ENCODE results near the gene LRRC74B.
"Not testable (repeated sequence)": the region's sequence is repeated elsewhere in the genome, so short reads cannot be mapped to it uniquely, and the experiment has no call there.

LRRC74B gene

GRCh38 chr22:21078916-21079315, 33.2 kb downstream of the LRRC74B start:
- no peak for DNase-seq (ENCODE audit: insufficient read length, low spot score)
- TF ChIP-seq POLR2A (IDR thresholded peaks at IDR 0.05; ENCODE audit: low read depth, low read length), result no peak
- no peak for FAIRE-seq

DNA sequence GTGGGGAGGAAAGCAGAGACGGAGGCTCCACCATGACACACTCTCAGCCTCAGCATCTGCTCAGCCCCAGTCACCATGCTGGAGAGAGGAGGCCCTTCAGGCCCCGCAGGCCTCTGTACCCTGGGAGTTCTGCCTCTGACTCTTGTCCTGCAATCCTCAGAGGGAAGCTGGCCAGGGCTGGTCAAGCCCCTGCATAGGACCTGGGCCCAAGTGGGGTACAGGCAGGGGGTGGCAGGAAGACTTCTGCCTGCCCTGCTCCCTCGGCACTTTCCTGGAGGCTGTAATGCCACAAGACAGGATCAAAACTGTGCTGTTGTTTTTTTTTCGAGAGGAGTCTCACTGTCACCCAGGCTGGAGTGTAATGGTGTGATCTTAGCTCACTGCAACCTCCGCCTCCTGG, 33.7 kb downstream of the LRRC74B start:
- no peak for DNase-seq (ENCODE audit: insufficient read length, low spot score)
- TF ChIP-seq POLR2A (IDR thresholded peaks at IDR 0.05; ENCODE audit: low read depth, low read length), result no peak
- FAIRE-seq, result no peak

DNA sequence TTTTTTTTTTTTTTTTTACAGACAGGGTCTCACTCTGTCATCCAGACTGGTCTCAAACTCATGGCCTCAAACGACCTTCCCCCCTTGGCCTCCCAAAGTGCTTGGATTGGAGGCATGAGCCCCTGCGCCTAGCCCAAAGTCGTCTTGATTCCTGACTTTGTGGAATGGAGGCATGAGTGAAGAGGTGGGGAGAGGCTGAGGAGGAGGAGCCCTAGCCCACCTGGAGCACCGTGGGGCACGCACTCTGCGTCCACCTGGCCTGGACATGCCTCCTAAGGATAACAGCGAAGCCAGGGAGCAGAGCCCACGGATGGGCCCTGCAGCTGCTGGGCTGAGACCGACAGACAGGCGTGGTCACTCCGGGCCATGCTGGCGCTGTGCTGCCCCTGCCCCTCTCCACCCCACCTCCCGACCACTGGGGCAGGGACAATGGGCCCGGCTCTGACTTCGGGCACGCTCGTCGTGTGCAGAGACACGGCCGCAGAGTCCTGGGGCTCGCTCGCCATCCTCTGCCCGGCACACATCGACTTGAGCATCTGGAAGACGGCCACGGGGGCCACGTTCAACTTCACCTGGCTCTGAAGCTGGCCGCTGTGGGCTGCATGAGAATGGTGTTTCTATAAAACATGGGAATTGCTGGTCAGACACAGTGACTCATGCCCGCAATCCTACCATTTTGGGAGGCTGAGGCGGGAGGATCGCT, 34.8 kb downstream of the LRRC74B start:
- DNase-seq (ENCODE audit: insufficient read length, low spot score) (no peak), FAIRE-seq (no peak)
- TF ChIP-seq POLR2A (IDR thresholded peaks at IDR 0.05; ENCODE audit: low read depth, low read length), result no peak

DNA sequence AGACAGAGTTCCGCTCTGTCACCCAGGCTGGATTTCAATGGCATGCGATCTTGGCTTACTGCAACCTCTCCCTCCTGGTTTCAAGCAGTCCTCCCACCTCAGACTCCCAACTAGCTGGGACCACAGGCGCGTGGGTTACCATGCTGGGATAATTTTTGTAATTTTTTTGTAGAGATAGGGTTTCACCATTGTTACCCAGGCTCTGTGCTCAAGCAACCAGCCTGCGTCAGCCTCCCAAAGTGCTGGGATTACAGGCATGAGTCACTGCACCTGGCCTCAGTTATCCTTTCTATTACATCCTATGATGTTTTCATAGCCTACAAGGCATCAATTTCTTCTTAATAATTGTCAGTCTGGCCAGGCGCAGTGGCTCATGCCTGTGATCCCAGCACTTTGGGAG, 36.5 kb downstream of the LRRC74B start:
- no peak for TF ChIP-seq POLR2A (IDR thresholded peaks at IDR 0.05; ENCODE audit: low read depth, low read length)
- DNase-seq (ENCODE audit: insufficient read length, low spot score) (no peak), FAIRE-seq (no peak)

GRCh38 chr22:21087119-21087518, 41.4 kb downstream of the LRRC74B start:
- no peak for TF ChIP-seq POLR2A (IDR thresholded peaks at IDR 0.05; ENCODE audit: low read depth, low read length)
- DNase-seq (ENCODE audit: insufficient read length, low spot score) (no peak), FAIRE-seq (no peak)

GRCh38 chr22:21087926-21088325, 42.2 kb downstream of the LRRC74B start:
- DNase-seq (ENCODE audit: insufficient read length, low spot score); FAIRE-seq: not testable (repeated sequence)

GRCh38 chr22:21091220-21091619, 45.5 kb downstream of the LRRC74B start:
- DNase-seq (ENCODE audit: insufficient read length, low spot score); FAIRE-seq: not testable (repeated sequence)

GRCh38 chr22:21092797-21093554, 47.2 kb downstream of the LRRC74B start:
- TF ChIP-seq POLR2A (IDR thresholded peaks at IDR 0.05; ENCODE audit: low read depth, low read length), result no peak
- DNase-seq (ENCODE audit: insufficient read length, low spot score), result no peak
- FAIRE-seq, result no peak

- FAIRE-seq, result not testable (repeated sequence)
These were observed 47.9 kb downstream of the LRRC74B start for GRCh38 chr22:21093555-21094137.

DNA sequence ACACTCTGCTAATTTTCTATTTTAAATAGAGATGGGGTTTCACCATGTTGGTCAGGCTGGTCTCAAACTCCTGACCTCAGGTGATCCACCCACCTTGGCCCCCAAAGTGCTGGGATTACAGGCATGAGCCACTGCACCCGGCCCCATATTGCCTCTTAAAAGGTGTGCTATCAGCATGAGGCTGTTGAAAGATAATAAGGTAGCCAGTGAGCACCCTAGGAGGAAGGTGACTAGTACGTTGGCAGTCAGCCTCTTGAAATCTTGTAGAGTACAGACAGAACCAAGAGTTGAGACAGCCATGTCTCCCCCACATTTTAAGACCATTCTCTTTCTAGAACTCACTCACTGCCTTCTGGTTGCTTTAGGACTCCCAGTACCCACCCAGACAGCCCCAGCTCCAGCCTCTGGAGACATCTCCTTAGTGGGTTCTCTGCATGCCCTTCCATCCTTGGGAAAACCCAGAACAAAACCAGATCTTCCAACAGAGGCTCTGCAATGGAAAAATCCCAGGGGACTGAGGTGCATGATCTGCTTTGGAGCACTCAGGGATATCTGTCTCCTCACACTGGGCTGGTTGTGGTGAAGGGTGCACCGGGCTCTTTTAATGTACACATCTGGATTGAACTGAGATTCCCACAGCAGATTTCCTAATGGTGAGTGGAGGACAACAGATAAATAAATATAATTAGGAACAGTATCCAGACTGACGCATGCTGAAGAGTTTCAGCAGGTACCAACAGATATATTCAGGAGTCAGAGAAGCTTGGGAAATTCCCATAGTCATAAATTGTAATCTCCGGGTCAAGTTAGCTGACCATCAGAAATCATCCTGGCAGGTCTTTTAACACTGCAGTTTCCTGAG, 49.4 kb downstream of the LRRC74B start:
- DNase-seq (ENCODE audit: insufficient read length, low spot score), result no peak
- TF ChIP-seq POLR2A (IDR thresholded peaks at IDR 0.05; ENCODE audit: low read depth, low read length), result no peak
- FAIRE-seq, result no peak

More at GRCh38 chr22:21093555-21094137, 47.9 kb downstream of the LRRC74B start:
- not testable (repeated sequence) for DNase-seq (ENCODE audit: insufficient read length, low spot score)

DNA sequence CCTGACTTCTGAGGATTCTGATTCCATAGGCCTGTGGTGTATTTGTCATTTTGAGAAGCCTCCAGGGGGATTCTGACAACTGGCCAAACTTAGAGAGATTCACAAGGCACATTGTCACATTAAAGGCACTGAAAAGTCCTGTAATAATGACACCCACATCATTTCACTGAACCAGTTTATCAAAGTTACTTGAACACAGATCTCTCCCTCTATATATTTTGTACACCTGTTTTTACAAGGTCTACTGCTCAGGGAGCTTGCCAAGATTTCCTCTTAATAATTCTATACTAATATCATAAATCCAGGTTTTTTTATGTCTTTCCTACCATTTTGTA, 50.0 kb downstream of the LRRC74B start:
- FAIRE-seq, result no peak
- no peak for TF ChIP-seq POLR2A (IDR thresholded peaks at IDR 0.05; ENCODE audit: low read depth, low read length)
- DNase-seq (ENCODE audit: insufficient read length, low spot score), result no peak

GRCh38 chr22:21096878-21097277, 51.1 kb downstream of the LRRC74B start:
- FAIRE-seq; DNase-seq (ENCODE audit: insufficient read length, low spot score): not testable (repeated sequence)

GRCh38 chr22:21098099-21098671, 52.4 kb downstream of the LRRC74B start:
- DNase-seq (ENCODE audit: insufficient read length, low spot score) (no peak), FAIRE-seq (no peak)
- TF ChIP-seq POLR2A (IDR thresholded peaks at IDR 0.05; ENCODE audit: low read depth, low read length), result no peak

- TF ChIP-seq POLR2A (IDR thresholded peaks at IDR 0.05; ENCODE audit: low read depth, low read length), result no peak
- FAIRE-seq (no peak), DNase-seq (ENCODE audit: insufficient read length, low spot score) (no peak)
These were observed 53.8 kb downstream of the LRRC74B start for GRCh38 chr22:21099578-21099977.
